Brain pericyte (primary cell): ENCODE data around the gene RNF215.

Source experiments
- DNase-seq: peaks from one replicate; pipeline ENCODE4 v3.0.0-alpha.2; 2012; ENCODE audit warnings: low read depth, low spot score

The RNF215 gene

GRCh38 chr22:30332994-30333706 is 54.1 kb downstream of the RNF215 start:
- no peak for DNase-seq

GRCh38 chr22:30332551-30332950 is 54.7 kb downstream of the RNF215 start:
- DNase-seq, result no peak
